GM23248 (cell line): ENCODE measurements around the gene GJD4.

Experiments
- EZH2 ChIP-seq: fragments of 200-600 bp; sonication (generic); IDR thresholded peaks from 2 replicates; pipeline ENCODE4 v1.6.1; 2018; ENCODE audit warnings: antibody characterized with exemption, mild to moderate bottlenecking; ENCODE audit not compliant: insufficient read depth, poor library complexity, severe bottlenecking
- EZH2phosphoT487 ChIP-seq: fragments of 200-600 bp; sonication (generic); IDR thresholded peaks from 2 replicates; pipeline ENCODE4 v1.6.1; 2018; ENCODE audit warnings: antibody characterized with exemption, moderate library complexity, mild to moderate bottlenecking, low read depth; ENCODE audit not compliant: insufficient read depth

- no peak for TF ChIP-seq EZH2
- TF ChIP-seq EZH2phosphoT487: no peak
Measured at GRCh38 chr10:35606430-35606829, 1.3 kb downstream of the GJD4 start.
